Body of pancreas (tissue), 4 donors: ENCODE data around the gene BBOX1. TPM values are rescaled to one million over a fixed set of nuclear protein-coding genes. Genes with fewer than 3 reads are reported as not detected.
"Not testable (repeated sequence)": the region's sequence is repeated elsewhere in the genome, so short reads cannot be mapped to it uniquely, and the experiment has no call there.

Source experiments
- ATAC-seq: fragments of 150-250 bp; one replicate; pipeline ENCODE4 v1.9.1; 2016
- DNase-seq, 4 donors: peaks; one replicate each; pipeline ENCODE4 v3.0.0-alpha.2; 2019
- H3K27ac ChIP-seq, 4 donors: fragments of 200-600 bp; sonication (generic); 1 replicate in 3 of 4; 2 replicates in 1 of 4; pipeline versions ENCODE4 v1.5.1 to v1.6.1; 2016 to 2019; ENCODE audit warnings: mild to moderate bottlenecking in 1 of 4, mixed read lengths in 1 of 4, moderate library complexity in 1 of 4
- H3K27me3 ChIP-seq, 2 donors: fragments of 200-600 bp; sonication (generic); one replicate each; pipeline ENCODE4 v1.6.0; 2016; ENCODE audit warnings: mild to moderate bottlenecking in 1 of 2
- H3K36me3 ChIP-seq, 2 donors: fragments of 200-600 bp; sonication (generic); replicated peaks in 1 of 2; 2 replicates each; pipeline ENCODE4 v1.5.1; 2016; ENCODE audit warnings: low read depth in 2 of 2; ENCODE audit not compliant: insufficient read depth in 1 of 2
- H3K4me1 ChIP-seq: fragments of 200-600 bp; sonication (generic); one replicate; pipeline ENCODE4 v1.6.0; 2016
- H3K4me3 ChIP-seq, 2 donors: fragments of 200-600 bp; sonication (generic); 1 replicate in 1 of 2; 2 replicates in 1 of 2; pipeline ENCODE4 v1.5.1; 2016 to 2019
- H3K9me3 ChIP-seq, 3 donors: fragments of 200-600 bp; sonication (generic); 1 replicate in 2 of 3; 2 replicates in 1 of 3; pipeline ENCODE4 v1.5.1; 2016
- POLR2A ChIP-seq, 3 donors: fragments of 450-650 bp; IDR thresholded peaks; one replicate each; pipeline ENCODE4 v1.6.1; 2016; ENCODE audit warnings: antibody characterized with exemption in 3 of 3, mild to moderate bottlenecking in 2 of 3
- WGBS, 2 donors: methylation state at CpG; one replicate each; pipeline ENCODE4 v1.1.5; 2017; 5-methylcytosine and 5-hydroxymethylcytosine counted together
- intact Hi-C: fragments of 100-400 bp; cut with DNase I; formaldehyde crosslinking; loops from one replicate; pipeline ENCODE4 v1.15.1; 2023
- total RNA-seq, 2 donors: library from RNA; depleted of rRNA; stranded (reverse); fragments of >200 nt; gene quantifications; one replicate each; pipeline ENCODE4 v1.1.0, GENCODE V29; 2016
- TF ChIP-seq, protein P1 (sequence below), 7 experiments: fragments of 450-650 bp in 4 of 7; fragments of 200-600 bp in 3 of 7; sonication (generic) in 3 of 7; IDR thresholded peaks; one replicate each; pipeline ENCODE4 v1.5.1; 2016 to 2019; ENCODE audit warnings: antibody characterized with exemption in 7 of 7

Gene BBOX1
- total RNA-seq, 2 donors from 2014 or later = not detected

DNA sequence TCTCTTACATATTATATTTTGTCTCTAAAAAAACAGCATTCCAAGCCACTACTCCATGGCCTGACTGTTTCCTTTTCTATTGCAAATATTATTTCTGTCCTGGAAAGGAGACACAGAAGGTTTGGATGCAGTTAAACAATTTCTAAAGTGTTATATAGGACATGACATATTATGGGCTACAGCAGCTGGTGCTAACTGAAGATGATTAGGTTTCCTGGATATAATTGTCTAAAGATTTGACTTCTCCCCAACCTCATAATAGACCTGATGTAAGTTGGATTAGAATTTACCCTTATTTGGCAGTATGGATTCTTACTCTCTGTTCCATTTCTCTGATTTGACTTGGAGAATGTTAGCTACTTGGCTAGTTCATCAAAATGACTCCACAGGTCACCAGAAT, 90.2 kb downstream of the BBOX1 start:
- no peak overlapping the region for H3K4me3 ChIP-seq
- ATAC-seq = no peak
- H3K27me3 ChIP-seq = no peaks in the 10 kb centered on the region
- H3K36me3 ChIP-seq = no peaks in the 10 kb centered on the region
- no peak for DNase-seq
- intact Hi-C loops = no loop called here
- no peaks in the 10 kb centered on the region for H3K9me3 ChIP-seq
- TF ChIP-seq, protein P1, sequence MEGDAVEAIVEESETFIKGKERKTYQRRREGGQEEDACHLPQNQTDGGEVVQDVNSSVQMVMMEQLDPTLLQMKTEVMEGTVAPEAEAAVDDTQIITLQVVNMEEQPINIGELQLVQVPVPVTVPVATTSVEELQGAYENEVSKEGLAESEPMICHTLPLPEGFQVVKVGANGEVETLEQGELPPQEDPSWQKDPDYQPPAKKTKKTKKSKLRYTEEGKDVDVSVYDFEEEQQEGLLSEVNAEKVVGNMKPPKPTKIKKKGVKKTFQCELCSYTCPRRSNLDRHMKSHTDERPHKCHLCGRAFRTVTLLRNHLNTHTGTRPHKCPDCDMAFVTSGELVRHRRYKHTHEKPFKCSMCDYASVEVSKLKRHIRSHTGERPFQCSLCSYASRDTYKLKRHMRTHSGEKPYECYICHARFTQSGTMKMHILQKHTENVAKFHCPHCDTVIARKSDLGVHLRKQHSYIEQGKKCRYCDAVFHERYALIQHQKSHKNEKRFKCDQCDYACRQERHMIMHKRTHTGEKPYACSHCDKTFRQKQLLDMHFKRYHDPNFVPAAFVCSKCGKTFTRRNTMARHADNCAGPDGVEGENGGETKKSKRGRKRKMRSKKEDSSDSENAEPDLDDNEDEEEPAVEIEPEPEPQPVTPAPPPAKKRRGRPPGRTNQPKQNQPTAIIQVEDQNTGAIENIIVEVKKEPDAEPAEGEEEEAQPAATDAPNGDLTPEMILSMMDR (IDR thresholded peaks at IDR 0.05) = no peak
- TF ChIP-seq POLR2A (IDR thresholded peaks at IDR 0.05) = no peak
- H3K27ac ChIP-seq = no peak overlapping the region
- H3K4me1 ChIP-seq = no peaks in the 10 kb centered on the region

DNA sequence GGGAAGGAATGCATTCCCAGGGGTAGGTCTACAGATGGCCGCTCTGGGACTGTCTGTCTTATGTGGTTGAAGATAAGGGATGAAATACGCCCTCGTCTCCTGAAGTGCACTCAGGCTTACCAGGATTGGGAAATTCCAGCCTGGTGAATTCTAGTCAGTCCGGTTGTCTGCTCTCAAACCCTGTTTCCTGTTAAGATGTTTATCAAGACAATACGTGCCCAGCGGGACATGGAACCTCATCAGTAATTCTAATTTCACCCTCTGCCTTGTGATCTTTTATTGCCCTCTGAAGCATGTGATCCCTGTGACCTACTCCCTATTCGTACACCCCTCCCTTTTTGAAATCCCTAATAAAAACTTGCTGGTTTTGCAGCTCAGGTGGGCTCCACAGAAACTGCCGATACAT, 95.3 kb downstream of the BBOX1 start:
- 79 to 82% methylated on average over 8 of the region's 8 CpGs for WGBS, 2 donors
- H3K4me3 ChIP-seq, intact Hi-C loops, H3K4me1 ChIP-seq, H3K27ac ChIP-seq, DNase-seq, H3K9me3 ChIP-seq, H3K27me3 ChIP-seq, ATAC-seq, H3K36me3 ChIP-seq: not testable (repeated sequence)

DNA sequence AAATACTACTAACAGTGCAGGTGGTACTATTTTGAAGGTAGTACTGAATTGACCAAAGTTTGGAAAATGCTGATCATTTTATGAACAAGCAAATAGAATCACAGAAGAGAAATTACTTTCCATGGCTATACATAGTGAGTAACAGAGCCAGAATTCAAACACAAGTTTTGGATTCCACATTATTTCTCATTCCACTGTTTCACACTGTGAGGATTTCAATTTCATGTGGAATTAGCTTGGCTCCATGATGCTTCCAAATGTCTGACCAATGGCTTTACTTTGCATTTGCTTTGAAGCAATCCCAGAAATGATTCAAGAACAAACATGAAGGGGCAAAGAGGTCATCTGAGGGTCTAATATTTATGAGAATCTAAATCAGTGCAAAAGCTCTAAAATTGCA, 98.1 kb downstream of the BBOX1 start:
- TF ChIP-seq, protein P1 (IDR thresholded peaks at IDR 0.05) = no peak
- TF ChIP-seq POLR2A (IDR thresholded peaks at IDR 0.05) = no peak
- Histone ChIP-seq H3K27me3 (no peaks in the 10 kb centered on the region), H3K27ac (no peak overlapping the region), H3K36me3 (no peaks in the 10 kb centered on the region), H3K4me1 (no peaks in the 10 kb centered on the region), H3K4me3 (no peak overlapping the region), H3K9me3 (no peaks in the 10 kb centered on the region)
- ATAC-seq (no peak), DNase-seq (no peak)
- intact Hi-C loops = no loop called here

DNA sequence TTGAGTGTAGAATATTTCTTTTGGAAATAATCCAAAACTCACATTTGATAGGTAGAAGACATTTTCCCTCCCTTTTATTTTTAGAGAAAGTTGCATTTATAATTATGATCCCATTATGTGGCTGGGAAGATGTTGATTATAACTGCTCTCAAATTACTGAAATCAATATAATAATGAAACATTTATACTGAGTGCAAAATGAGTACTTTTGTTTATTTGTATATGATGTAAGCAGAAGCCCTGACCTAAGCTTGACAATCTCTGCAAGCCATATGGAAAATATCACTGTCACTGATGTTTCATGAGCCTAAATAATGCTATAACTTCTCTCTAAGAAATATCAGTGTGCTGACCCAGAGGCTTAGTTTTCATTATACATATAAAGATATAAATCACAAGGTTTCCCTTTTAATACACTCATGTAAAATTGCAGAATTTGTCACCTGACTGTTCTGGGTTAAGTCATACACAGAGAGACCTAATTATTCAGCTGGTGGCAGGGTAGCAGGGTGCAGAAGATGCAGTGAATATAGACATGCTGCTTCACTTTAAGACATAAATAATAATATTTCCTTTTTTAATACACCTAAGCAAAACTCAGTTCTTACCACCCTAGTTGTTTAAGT, 99.2 kb downstream of the BBOX1 start:
- no peak for TF ChIP-seq POLR2A (IDR thresholded peaks at IDR 0.05)
- Histone ChIP-seq H3K27me3 (no peaks in the 10 kb centered on the region), H3K4me1 (no peaks in the 10 kb centered on the region), H3K9me3 (no peaks in the 10 kb centered on the region), H3K36me3 (no peaks in the 10 kb centered on the region), H3K27ac (no peak overlapping the region), H3K4me3 (no peak overlapping the region)
- intact Hi-C loops = no loop called here
- ATAC-seq (no peak), DNase-seq (no peak)

DNA sequence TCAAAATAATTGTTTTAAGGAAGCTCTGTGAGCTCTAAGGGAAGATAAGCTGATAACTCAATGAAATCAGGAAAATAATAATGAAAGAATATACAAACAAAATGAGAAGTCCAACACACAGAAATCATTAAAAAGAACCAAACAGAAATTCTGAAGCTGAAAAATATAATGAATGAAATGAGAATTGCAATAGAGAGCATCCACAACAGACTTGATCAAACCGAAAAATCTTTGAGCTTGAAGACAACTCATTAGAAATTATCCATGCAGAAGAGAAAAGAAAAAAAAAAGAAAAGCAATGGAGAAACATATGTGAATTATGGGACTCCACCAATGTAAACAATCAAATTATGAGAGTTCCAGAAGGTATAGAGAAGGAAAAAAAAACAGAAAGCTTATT, 101.0 kb downstream of the BBOX1 start:
- DNase-seq (no peak), ATAC-seq (no peak)
- H3K4me1 ChIP-seq = no peaks in the 10 kb centered on the region
- no peak overlapping the region for H3K4me3 ChIP-seq
- TF ChIP-seq, protein P1 (IDR thresholded peaks at IDR 0.05) = no peak
- TF ChIP-seq POLR2A (IDR thresholded peaks at IDR 0.05) = no peak
- no peaks in the 10 kb centered on the region for H3K36me3 ChIP-seq
- H3K9me3 ChIP-seq = no peaks in the 10 kb centered on the region
- intact Hi-C loops = no loop called here
- no peak overlapping the region for H3K27ac ChIP-seq
- no peaks in the 10 kb centered on the region for H3K27me3 ChIP-seq
- 40 to 96% methylated on average over 1 of the region's 1 CpG for WGBS, 2 donors

DNA sequence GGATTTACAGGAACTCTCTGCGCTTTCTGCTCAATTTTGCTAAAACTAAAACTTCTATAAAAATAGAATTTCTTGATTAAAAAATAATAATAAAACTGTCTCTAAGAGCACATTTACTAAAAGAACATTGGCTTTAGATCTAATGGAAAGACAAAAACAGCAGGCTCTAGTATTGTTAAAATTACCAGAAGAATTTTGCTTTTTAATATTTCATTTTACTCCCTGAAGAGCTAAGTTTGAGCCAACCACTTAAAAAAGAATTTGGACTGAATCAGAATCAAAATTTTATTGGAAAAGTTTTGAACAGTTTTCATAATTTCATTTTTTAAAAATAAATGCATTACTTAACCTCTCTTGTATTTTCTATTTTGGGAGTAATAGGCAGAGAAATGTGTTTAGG, 107.3 kb downstream of the BBOX1 start:
- TF ChIP-seq, protein P1 (IDR thresholded peaks at IDR 0.05) = no peak
- no peak for TF ChIP-seq POLR2A (IDR thresholded peaks at IDR 0.05)
- H3K4me3 ChIP-seq = no peak overlapping the region
- no peaks in the 10 kb centered on the region for H3K4me1 ChIP-seq
- intact Hi-C loops = no loop called here
- H3K27me3 ChIP-seq = no peaks in the 10 kb centered on the region
- DNase-seq (no peak), ATAC-seq (no peak)
- H3K27ac ChIP-seq = no peak overlapping the region
- 28 to 93% methylated on average over 1 of the region's 1 CpG for WGBS, 2 donors
- no peaks in the 10 kb centered on the region for H3K9me3 ChIP-seq
- H3K36me3 ChIP-seq = no peaks in the 10 kb centered on the region
